ENCODE measurements around the gene BANK1. TPM values are rescaled to one million over a fixed set of nuclear protein-coding genes. Genes with fewer than 3 reads are reported as not detected.

Gene BANK1
- total RNA-seq, 1 experiment from 2014 or later = 52.6 TPM

- no peak overlapping the region for H2AFZ ChIP-seq (ENCODE audit: low read length)
- no peaks in the 10 kb centered on the region for H3K9me3 ChIP-seq (ENCODE audit: low read length)
- no peaks in the 10 kb centered on the region for H3K9me2 ChIP-seq (replicated peaks; ENCODE audit: insufficient read depth, low read length)
- H3K4me1 ChIP-seq (ENCODE audit: low read length) = no peaks in the 10 kb centered on the region
- DNase-seq = no peak
- H3K4me2 ChIP-seq (ENCODE audit: low read depth, low read length, poor library complexity, severe bottlenecking) = no peak overlapping the region
- no peak overlapping the region for H3K27ac ChIP-seq (ENCODE audit: low read length)
- H3K4me3 ChIP-seq (ENCODE audit: low read length) = no peak overlapping the region
- H4K20me1 ChIP-seq (ENCODE audit: insufficient read depth, low read depth, low read length) = no peaks in the 10 kb centered on the region
- H3K27me3 ChIP-seq (ENCODE audit: low read length) = no peaks in the 10 kb centered on the region
- no peak overlapping the region for H3K9ac ChIP-seq (ENCODE audit: low read length)
- no peaks in the 10 kb centered on the region for H3K79me2 ChIP-seq (ENCODE audit: low read length)
- H3K36me3 ChIP-seq (ENCODE audit: insufficient read depth, low read length) = peaks cover 6% of the 10 kb centered on the region; the same call in 1 of the 2 replicates
These were observed 257.1 kb downstream of the BANK1 start for GRCh38 chr4:102047616-102048015.

GRCh38 chr4:102055805-102056204, 265.3 kb downstream of the BANK1 start:
- DNase-seq = no peak
- Histone ChIP-seq H3K27me3 (ENCODE audit: low read length) (no peaks in the 10 kb centered on the region), H3K79me2 (ENCODE audit: low read length) (no peaks in the 10 kb centered on the region), H3K9me3 (ENCODE audit: low read length) (no peaks in the 10 kb centered on the region), H3K9me2 (replicated peaks; ENCODE audit: insufficient read depth, low read length) (no peaks in the 10 kb centered on the region), H2AFZ (ENCODE audit: low read length) (no peak overlapping the region), H3K36me3 (ENCODE audit: insufficient read depth, low read length) (no peaks in the 10 kb centered on the region), H3K4me1 (ENCODE audit: low read length) (no peaks in the 10 kb centered on the region; the same call in 1 of the 2 replicates), H3K4me2 (ENCODE audit: low read depth, low read length, poor library complexity, severe bottlenecking) (no peak overlapping the region), H3K27ac (ENCODE audit: low read length) (no peak overlapping the region), H3K4me3 (ENCODE audit: low read length) (no peak overlapping the region), H3K9ac (ENCODE audit: low read length) (no peak overlapping the region), H4K20me1 (ENCODE audit: insufficient read depth, low read depth, low read length) (no peaks in the 10 kb centered on the region)

- DNase-seq = no peak
- no peaks in the 10 kb centered on the region for H3K27me3 ChIP-seq (ENCODE audit: low read length)
- H3K9me2 ChIP-seq (replicated peaks; ENCODE audit: insufficient read depth, low read length) = no peaks in the 10 kb centered on the region
- H3K9me3 ChIP-seq (ENCODE audit: low read length) = no peaks in the 10 kb centered on the region
- H3K4me1 ChIP-seq (ENCODE audit: low read length) = no peaks in the 10 kb centered on the region; the same call in 1 of the 2 replicates
- H4K20me1 ChIP-seq (ENCODE audit: insufficient read depth, low read depth, low read length) = no peaks in the 10 kb centered on the region
- H3K27ac ChIP-seq (ENCODE audit: low read length) = no peak overlapping the region
- H2AFZ ChIP-seq (ENCODE audit: low read length) = no peak overlapping the region
- no peak overlapping the region for H3K4me2 ChIP-seq (ENCODE audit: low read depth, low read length, poor library complexity, severe bottlenecking)
- H3K4me3 ChIP-seq (ENCODE audit: low read length) = no peak overlapping the region
- no peaks in the 10 kb centered on the region for H3K79me2 ChIP-seq (ENCODE audit: low read length)
- H3K36me3 ChIP-seq (ENCODE audit: insufficient read depth, low read length) = 0 out of 2 replicates have a peak, but pooled peaks cover 4% of the 10 kb centered on the region
- H3K9ac ChIP-seq (ENCODE audit: low read length) = no peak overlapping the region
These were observed 266.6 kb downstream of the BANK1 start for GRCh38 chr4:102057122-102057521.

GRCh38 chr4:102061133-102061532, 270.6 kb downstream of the BANK1 start:
- H4K20me1 ChIP-seq (ENCODE audit: insufficient read depth, low read depth, low read length) = no peaks in the 10 kb centered on the region
- H3K9me2 ChIP-seq (replicated peaks; ENCODE audit: insufficient read depth, low read length) = no peaks in the 10 kb centered on the region
- H3K9ac ChIP-seq (ENCODE audit: low read length) = no peak overlapping the region
- H3K9me3 ChIP-seq (ENCODE audit: low read length) = no peaks in the 10 kb centered on the region
- H3K27me3 ChIP-seq (ENCODE audit: low read length) = no peaks in the 10 kb centered on the region
- H3K27ac ChIP-seq (ENCODE audit: low read length) = no peak overlapping the region
- H3K4me1 ChIP-seq (ENCODE audit: low read length) = no peaks in the 10 kb centered on the region
- H3K36me3 ChIP-seq (ENCODE audit: insufficient read depth, low read length) = peaks cover 4% of the 10 kb centered on the region; the same call in 1 of the 2 replicates
- H3K79me2 ChIP-seq (ENCODE audit: low read length) = no peaks in the 10 kb centered on the region
- no peak overlapping the region for H3K4me3 ChIP-seq (ENCODE audit: low read length)
- no peak overlapping the region for H3K4me2 ChIP-seq (ENCODE audit: low read depth, low read length, poor library complexity, severe bottlenecking)
- no peak for DNase-seq
- H2AFZ ChIP-seq (ENCODE audit: low read length) = no peak overlapping the region

- no peak overlapping the region for H2AFZ ChIP-seq (ENCODE audit: low read length)
- no peaks in the 10 kb centered on the region for H3K9me2 ChIP-seq (replicated peaks; ENCODE audit: insufficient read depth, low read length)
These were observed 274.4 kb downstream of the BANK1 start for GRCh38 chr4:102064747-102065442.

GRCh38 chr4:102076622-102077021, 286.1 kb downstream of the BANK1 start:
- Histone ChIP-seq H3K27ac (ENCODE audit: low read length) (no peak overlapping the region), H3K4me1 (ENCODE audit: low read length) (no peaks in the 10 kb centered on the region), H3K27me3 (ENCODE audit: low read length) (no peaks in the 10 kb centered on the region), H3K4me3 (ENCODE audit: low read length) (no peak overlapping the region), H3K9me3 (ENCODE audit: low read length) (no peaks in the 10 kb centered on the region), H3K9ac (ENCODE audit: low read length) (no peak overlapping the region), H3K79me2 (ENCODE audit: low read length) (no peaks in the 10 kb centered on the region), H3K9me2 (replicated peaks; ENCODE audit: insufficient read depth, low read length) (no peaks in the 10 kb centered on the region; the same call in 1 of the 2 replicates), H2AFZ (ENCODE audit: low read length) (no peak overlapping the region), H3K4me2 (ENCODE audit: low read depth, low read length, poor library complexity, severe bottlenecking) (no peak overlapping the region), H3K36me3 (ENCODE audit: insufficient read depth, low read length) (peaks cover 5% of the 10 kb centered on the region; the same call in 1 of the 2 replicates), H4K20me1 (ENCODE audit: insufficient read depth, low read depth, low read length) (no peaks in the 10 kb centered on the region)
- DNase-seq = no peak

More at GRCh38 chr4:102064747-102065442, 274.4 kb downstream of the BANK1 start:
- H3K36me3 ChIP-seq (ENCODE audit: insufficient read depth, low read length) = peaks cover 4% of the 10 kb centered on the region; the same call in 1 of the 2 replicates
- no peak overlapping the region for H3K9ac ChIP-seq (ENCODE audit: low read length)
- no peak overlapping the region for H3K27ac ChIP-seq (ENCODE audit: low read length)
- DNase-seq = no peak
- H3K4me3 ChIP-seq (ENCODE audit: low read length) = no peak overlapping the region
- H3K9me3 ChIP-seq (ENCODE audit: low read length) = no peaks in the 10 kb centered on the region
- H3K4me2 ChIP-seq (ENCODE audit: low read depth, low read length, poor library complexity, severe bottlenecking) = no peak overlapping the region
- H3K79me2 ChIP-seq (ENCODE audit: low read length) = no peaks in the 10 kb centered on the region
- H4K20me1 ChIP-seq (ENCODE audit: insufficient read depth, low read depth, low read length) = no peaks in the 10 kb centered on the region
- no peaks in the 10 kb centered on the region for H3K27me3 ChIP-seq (ENCODE audit: low read length)
- H3K4me1 ChIP-seq (ENCODE audit: low read length) = no peaks in the 10 kb centered on the region

GRCh38 chr4:102080184-102080583, 289.7 kb downstream of the BANK1 start:
- H3K79me2 ChIP-seq (ENCODE audit: low read length) = no peaks in the 10 kb centered on the region
- H3K9me3 ChIP-seq (ENCODE audit: low read length) = no peaks in the 10 kb centered on the region
- no peak overlapping the region for H3K27ac ChIP-seq (ENCODE audit: low read length)
- H3K4me3 ChIP-seq (ENCODE audit: low read length) = no peak overlapping the region
- DNase-seq = no peak
- H3K4me2 ChIP-seq (ENCODE audit: low read depth, low read length, poor library complexity, severe bottlenecking) = no peak overlapping the region
- no peaks in the 10 kb centered on the region for H4K20me1 ChIP-seq (ENCODE audit: insufficient read depth, low read depth, low read length)
- H3K27me3 ChIP-seq (ENCODE audit: low read length) = no peaks in the 10 kb centered on the region
- H2AFZ ChIP-seq (ENCODE audit: low read length) = no peak overlapping the region
- no peaks in the 10 kb centered on the region; the same call in 1 of the 2 replicates for H3K9me2 ChIP-seq (replicated peaks; ENCODE audit: insufficient read depth, low read length)
- no peaks in the 10 kb centered on the region for H3K4me1 ChIP-seq (ENCODE audit: low read length)
- peaks cover under 1% of the 10 kb centered on the region; the same call in 1 of the 2 replicates for H3K36me3 ChIP-seq (ENCODE audit: insufficient read depth, low read length)
- no peak overlapping the region for H3K9ac ChIP-seq (ENCODE audit: low read length)

- no peak for DNase-seq
- H3K27ac ChIP-seq (ENCODE audit: low read length) = no peak overlapping the region
- H3K36me3 ChIP-seq (ENCODE audit: insufficient read depth, low read length) = no peaks in the 10 kb centered on the region
- no peaks in the 10 kb centered on the region for H3K27me3 ChIP-seq (ENCODE audit: low read length)
- H3K4me2 ChIP-seq (ENCODE audit: low read depth, low read length, poor library complexity, severe bottlenecking) = no peak overlapping the region
- no peaks in the 10 kb centered on the region for H3K9me3 ChIP-seq (ENCODE audit: low read length)
- no peaks in the 10 kb centered on the region for H3K4me1 ChIP-seq (ENCODE audit: low read length)
- H3K4me3 ChIP-seq (ENCODE audit: low read length) = no peak overlapping the region
- H3K9me2 ChIP-seq (replicated peaks; ENCODE audit: insufficient read depth, low read length) = no peaks in the 10 kb centered on the region
- H2AFZ ChIP-seq (ENCODE audit: low read length) = no peak overlapping the region
- no peaks in the 10 kb centered on the region for H4K20me1 ChIP-seq (ENCODE audit: insufficient read depth, low read depth, low read length)
- H3K9ac ChIP-seq (ENCODE audit: low read length) = no peak overlapping the region
- H3K79me2 ChIP-seq (ENCODE audit: low read length) = no peaks in the 10 kb centered on the region
These were observed 299.5 kb downstream of the BANK1 start for GRCh38 chr4:102089850-102090621.

Data from Karpas-422 (cell line).